ENCODE measurements around the gene DBNDD2.
A peak's percentile ranks its signal among the peaks of the same experiment; 100 is the strongest.

The DBNDD2 gene

GRCh38 chr20:45372646-45373352, 35.3 kb upstream of the DBNDD2 start:
- no peak overlapping the region for H3K4me3 ChIP-seq (ENCODE audit: low read depth, low read length)
- TF ChIP-seq CTCF (IDR thresholded peaks at IDR 0.05; ENCODE audit: low read depth, low read length): no peak

- TF ChIP-seq CTCF (IDR thresholded peaks at IDR 0.05; ENCODE audit: low read depth, low read length): peak; percentile 80
- peak overlapping the region; percentile 47 for H3K4me3 ChIP-seq (ENCODE audit: low read depth, low read length)
Observed at GRCh38 chr20:45373353-45374100, 34.6 kb upstream of the DBNDD2 start.

GRCh38 chr20:45374101-45374467, 34.0 kb upstream of the DBNDD2 start:
- peak overlapping the region; percentile 47 for H3K4me3 ChIP-seq (ENCODE audit: low read depth, low read length)
- no peak for TF ChIP-seq CTCF (IDR thresholded peaks at IDR 0.05; ENCODE audit: low read depth, low read length)

- H3K4me3 ChIP-seq (ENCODE audit: low read depth, low read length): no peak overlapping the region
- no peak for TF ChIP-seq CTCF (IDR thresholded peaks at IDR 0.05; ENCODE audit: low read depth, low read length)
Observed at GRCh38 chr20:45374966-45375365, 33.1 kb upstream of the DBNDD2 start.

- TF ChIP-seq CTCF (IDR thresholded peaks at IDR 0.05; ENCODE audit: low read depth, low read length): no peak
- H3K4me3 ChIP-seq (ENCODE audit: low read depth, low read length): no peak overlapping the region
Observed at GRCh38 chr20:45377269-45377668, 30.8 kb upstream of the DBNDD2 start.

GRCh38 chr20:45378191-45378590, 29.9 kb upstream of the DBNDD2 start, which contains the start of gene TP53TG5:
Gene TP53TG5, minus strand, starts transcription at chr20:45378325. Its CDS starts 89 bp downstream, at chr20:45378236.
- no peak within 1 kb of the TSS for H3K4me3 ChIP-seq (ENCODE audit: low read depth, low read length)
- TF ChIP-seq CTCF (IDR thresholded peaks at IDR 0.05; ENCODE audit: low read depth, low read length): no peak

GRCh38 chr20:45387274-45387673, 20.8 kb upstream of the DBNDD2 start:
- no peak overlapping the region for H3K4me3 ChIP-seq (ENCODE audit: low read depth, low read length)
- TF ChIP-seq CTCF (IDR thresholded peaks at IDR 0.05; ENCODE audit: low read depth, low read length): no peak

Data from WI38 (cell line).